Hepatocyte (in vitro differentiated cells): Measurements from ENCODE around the gene USH2A.

ENCODE experiments used
- EZH2 ChIP-seq: fragments of 200-600 bp; sonication (generic); IDR thresholded peaks from 2 replicates; pipeline ENCODE4 v1.6.1; 2016; ENCODE audit warnings: antibody characterized with exemption, mild to moderate bottlenecking, borderline replicate concordance
- EZH2phosphoT487 ChIP-seq: fragments of 200-600 bp; sonication (generic); IDR thresholded peaks from one replicate; pipeline ENCODE4 v1.6.1; 2018; ENCODE audit warnings: antibody characterized with exemption, mild to moderate bottlenecking, low read depth, moderate library complexity; ENCODE audit not compliant: unreplicated experiment, severe bottlenecking
- TF ChIP-seq, protein P1 (sequence below): fragments of 200-600 bp; sonication (generic); IDR thresholded peaks from 2 replicates; pipeline ENCODE4 v1.5.1; 2016; ENCODE audit warnings: antibody characterized with exemption, mild to moderate bottlenecking; ENCODE audit not compliant: poor library complexity

DNA sequence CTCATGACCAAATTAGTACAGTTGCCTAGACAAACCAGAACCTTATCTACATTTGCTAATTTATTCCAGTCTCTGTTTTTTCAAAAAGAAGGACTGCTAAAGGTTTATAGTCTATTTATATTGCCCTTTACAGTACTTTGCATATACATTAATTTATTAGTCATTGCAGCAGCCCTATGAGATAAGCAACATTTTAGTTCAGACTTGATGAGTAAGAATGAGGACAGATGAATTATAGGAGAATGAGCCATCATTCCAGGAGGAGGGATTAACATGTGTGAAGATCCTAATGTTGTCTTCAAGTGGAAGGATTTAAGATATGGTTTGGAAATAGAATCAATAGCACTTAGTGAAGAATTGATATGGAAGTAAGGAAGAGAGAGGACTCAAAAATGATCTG is 703.7 kb downstream of the USH2A start:
- TF ChIP-seq, protein P1, sequence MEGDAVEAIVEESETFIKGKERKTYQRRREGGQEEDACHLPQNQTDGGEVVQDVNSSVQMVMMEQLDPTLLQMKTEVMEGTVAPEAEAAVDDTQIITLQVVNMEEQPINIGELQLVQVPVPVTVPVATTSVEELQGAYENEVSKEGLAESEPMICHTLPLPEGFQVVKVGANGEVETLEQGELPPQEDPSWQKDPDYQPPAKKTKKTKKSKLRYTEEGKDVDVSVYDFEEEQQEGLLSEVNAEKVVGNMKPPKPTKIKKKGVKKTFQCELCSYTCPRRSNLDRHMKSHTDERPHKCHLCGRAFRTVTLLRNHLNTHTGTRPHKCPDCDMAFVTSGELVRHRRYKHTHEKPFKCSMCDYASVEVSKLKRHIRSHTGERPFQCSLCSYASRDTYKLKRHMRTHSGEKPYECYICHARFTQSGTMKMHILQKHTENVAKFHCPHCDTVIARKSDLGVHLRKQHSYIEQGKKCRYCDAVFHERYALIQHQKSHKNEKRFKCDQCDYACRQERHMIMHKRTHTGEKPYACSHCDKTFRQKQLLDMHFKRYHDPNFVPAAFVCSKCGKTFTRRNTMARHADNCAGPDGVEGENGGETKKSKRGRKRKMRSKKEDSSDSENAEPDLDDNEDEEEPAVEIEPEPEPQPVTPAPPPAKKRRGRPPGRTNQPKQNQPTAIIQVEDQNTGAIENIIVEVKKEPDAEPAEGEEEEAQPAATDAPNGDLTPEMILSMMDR = no peak
- no peak for TF ChIP-seq EZH2phosphoT487
- no peak for TF ChIP-seq EZH2
